ENCODE results near the gene MRPS30. TPM values are rescaled to one million over a fixed set of nuclear protein-coding genes. Genes with fewer than 3 reads are reported as not detected.
"Not testable (repeated sequence)": the region's sequence is repeated elsewhere in the genome, so short reads cannot be mapped to it uniquely, and the experiment has no call there.

MRPS30 gene
- total RNA-seq, 1 experiment from 2014 or later: 106 TPM

DNA sequence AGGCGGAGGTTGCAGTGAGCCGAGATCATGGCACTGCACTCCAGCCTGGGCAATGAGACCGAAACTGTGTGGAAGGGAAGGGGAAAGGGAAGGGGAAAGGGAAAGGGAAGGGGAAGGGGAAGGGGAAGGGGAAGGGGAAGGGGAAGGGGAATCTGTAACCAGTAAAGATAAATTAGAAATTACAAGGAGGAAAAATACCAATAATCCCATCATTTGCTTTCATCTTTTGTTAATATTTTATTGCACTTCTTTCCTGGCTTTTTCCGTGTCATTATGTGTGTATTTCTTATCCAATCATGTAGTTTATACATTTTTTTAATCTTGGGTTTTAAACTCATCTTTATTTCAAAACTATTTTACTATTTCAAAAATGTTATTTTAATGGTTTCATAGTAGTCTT, 29.6 kb upstream of the MRPS30 start:
- intact Hi-C loops (cut with micrococcal nuclease; ENCODE audit: unreplicated experiment): loop anchor here (10.0 kb wide), 1 partner anchor 1144 kb away; no protein-coding TSS in a partner anchor
- BruUV-seq (replicated peaks): no TSS peak

DNA sequence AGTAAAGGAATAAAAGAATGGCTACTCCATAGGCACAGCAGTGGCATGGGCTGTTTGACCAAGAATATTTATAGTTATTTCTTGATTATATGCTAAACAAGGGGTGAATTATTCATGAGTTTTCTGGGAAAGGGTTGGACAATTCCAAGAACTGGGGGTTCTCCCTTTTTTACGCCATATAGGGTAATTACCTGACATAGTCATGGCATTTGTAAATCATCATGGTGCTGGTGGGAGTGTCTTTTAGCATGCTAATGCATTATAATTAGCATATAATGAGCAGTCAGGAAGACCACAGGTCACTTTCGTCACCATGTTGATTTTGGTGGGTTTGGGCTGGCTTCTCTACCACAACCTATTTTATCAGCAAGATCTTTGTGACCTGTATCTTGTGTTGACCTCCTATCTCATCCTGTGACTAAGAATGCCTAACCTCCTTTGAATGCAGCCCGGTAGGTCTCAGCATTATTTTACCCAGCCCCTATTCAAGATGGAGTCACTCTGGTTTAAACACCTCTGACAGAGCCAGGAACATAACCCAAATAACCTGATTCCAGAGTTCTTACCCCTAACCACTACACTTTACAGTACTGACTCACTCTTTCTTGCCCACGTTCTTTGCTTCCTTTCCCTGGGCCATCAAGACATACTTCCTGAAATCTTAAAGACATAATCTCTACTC, 25.0 kb upstream of the MRPS30 start:
- H2AFZ ChIP-seq: no peak overlapping the region
- H3K9me3 ChIP-seq (ENCODE audit: insufficient read depth, low read depth): no peaks in the 10 kb centered on the region
- no peaks in the 10 kb centered on the region for H3K79me2 ChIP-seq (ENCODE audit: low read depth)
- TF ChIP-seq, protein P1, sequence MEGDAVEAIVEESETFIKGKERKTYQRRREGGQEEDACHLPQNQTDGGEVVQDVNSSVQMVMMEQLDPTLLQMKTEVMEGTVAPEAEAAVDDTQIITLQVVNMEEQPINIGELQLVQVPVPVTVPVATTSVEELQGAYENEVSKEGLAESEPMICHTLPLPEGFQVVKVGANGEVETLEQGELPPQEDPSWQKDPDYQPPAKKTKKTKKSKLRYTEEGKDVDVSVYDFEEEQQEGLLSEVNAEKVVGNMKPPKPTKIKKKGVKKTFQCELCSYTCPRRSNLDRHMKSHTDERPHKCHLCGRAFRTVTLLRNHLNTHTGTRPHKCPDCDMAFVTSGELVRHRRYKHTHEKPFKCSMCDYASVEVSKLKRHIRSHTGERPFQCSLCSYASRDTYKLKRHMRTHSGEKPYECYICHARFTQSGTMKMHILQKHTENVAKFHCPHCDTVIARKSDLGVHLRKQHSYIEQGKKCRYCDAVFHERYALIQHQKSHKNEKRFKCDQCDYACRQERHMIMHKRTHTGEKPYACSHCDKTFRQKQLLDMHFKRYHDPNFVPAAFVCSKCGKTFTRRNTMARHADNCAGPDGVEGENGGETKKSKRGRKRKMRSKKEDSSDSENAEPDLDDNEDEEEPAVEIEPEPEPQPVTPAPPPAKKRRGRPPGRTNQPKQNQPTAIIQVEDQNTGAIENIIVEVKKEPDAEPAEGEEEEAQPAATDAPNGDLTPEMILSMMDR (conservative IDR thresholded peaks at IDR 0.05): no peak
- no peak for TF ChIP-seq EZH2 (IDR thresholded peaks at IDR 0.05; ENCODE audit: low read depth)
- intact Hi-C loops (cut with micrococcal nuclease; ENCODE audit: unreplicated experiment): no loop called here
- no peak overlapping the region for H3K4me2 ChIP-seq
- CTCF ChIA-PET: no interaction called here
- no peaks in the 10 kb centered on the region for H3F3A ChIP-seq (ENCODE audit: insufficient read depth, low read depth)
- 0 out of 2 replicates have a peak, but pooled peaks cover under 1% of the 10 kb centered on the region for H3K4me1 ChIP-seq (replicated peaks; ENCODE audit: insufficient read depth)
- no peak overlapping the region for H3K4me3 ChIP-seq
- no peaks in the 10 kb centered on the region for H3K27me3 ChIP-seq (ENCODE audit: insufficient read depth, low read depth)
- no peak for DNase-seq
- H3K36me3 ChIP-seq (ENCODE audit: low read depth): no peaks in the 10 kb centered on the region
- no peaks in the 10 kb centered on the region for H4K20me1 ChIP-seq (ENCODE audit: insufficient read depth)
- 0 out of 2 replicates have a peak, but pooled peaks cover 4% of the 10 kb centered on the region for H3K9me2 ChIP-seq (ENCODE audit: insufficient read depth)
- BruUV-seq (replicated peaks): no TSS peak
- H3K27ac ChIP-seq: no peak overlapping the region
- POLR2A ChIA-PET (ENCODE audit: unreplicated experiment): no interaction called here

More for the DNA sequence above, 29.6 kb upstream of the MRPS30 start:
- H3K36me3 ChIP-seq (ENCODE audit: low read depth): no peaks in the 10 kb centered on the region
- H4K20me1 ChIP-seq (ENCODE audit: insufficient read depth): no peaks in the 10 kb centered on the region
- H3K79me2 ChIP-seq (ENCODE audit: low read depth): no peaks in the 10 kb centered on the region
- POLR2A ChIA-PET (ENCODE audit: unreplicated experiment): no interaction called here
- DNase-seq: no peak
- H2AFZ ChIP-seq: no peak overlapping the region
- H3K9me2 ChIP-seq (ENCODE audit: insufficient read depth): 0 out of 2 replicates have a peak, but pooled peaks cover 4% of the 10 kb centered on the region
- no peaks in the 10 kb centered on the region for H3K27me3 ChIP-seq (ENCODE audit: insufficient read depth, low read depth)
- H3F3A ChIP-seq (ENCODE audit: insufficient read depth, low read depth): no peaks in the 10 kb centered on the region
- no peak overlapping the region for H3K4me3 ChIP-seq
- H3K4me2 ChIP-seq: no peak overlapping the region
- TF ChIP-seq EZH2 (IDR thresholded peaks at IDR 0.05; ENCODE audit: low read depth): no peak
- TF ChIP-seq, protein P1 (conservative IDR thresholded peaks at IDR 0.05): no peak
- H3K4me1 ChIP-seq (replicated peaks; ENCODE audit: insufficient read depth): no peaks in the 10 kb centered on the region
- no peaks in the 10 kb centered on the region for H3K9me3 ChIP-seq (ENCODE audit: insufficient read depth, low read depth)
- CTCF ChIA-PET: no interaction called here
- no peak overlapping the region for H3K27ac ChIP-seq

DNA sequence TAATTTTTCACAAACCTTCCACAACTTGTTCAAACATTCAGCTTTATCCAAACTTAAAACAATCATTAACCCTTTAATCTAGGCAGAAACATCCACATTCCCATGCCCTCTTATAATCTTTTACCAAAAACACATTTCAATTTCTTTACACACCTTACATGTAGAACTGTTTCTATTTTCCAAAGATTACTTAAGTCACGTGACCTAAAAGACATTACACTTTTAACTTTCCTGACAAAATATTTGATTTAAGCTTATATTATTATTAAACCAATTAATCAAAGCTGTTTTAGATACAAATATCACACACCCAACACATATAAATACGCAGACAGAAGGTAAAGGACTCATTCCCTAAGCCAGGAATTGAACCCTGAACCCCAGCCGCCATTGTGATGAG, 21.0 kb upstream of the MRPS30 start:
- Histone ChIP-seq H3K4me3 (no peak overlapping the region), H2AFZ (no peak overlapping the region), H3K27me3 (ENCODE audit: insufficient read depth, low read depth) (no peaks in the 10 kb centered on the region), H3K9me2 (ENCODE audit: insufficient read depth) (no peaks in the 10 kb centered on the region), H3K9me3 (ENCODE audit: insufficient read depth, low read depth) (no peaks in the 10 kb centered on the region), H4K20me1 (ENCODE audit: insufficient read depth) (no peaks in the 10 kb centered on the region), H3K4me1 (replicated peaks; ENCODE audit: insufficient read depth) (peaks cover 12% of the 10 kb centered on the region), H3K4me2 (no peak overlapping the region), H3K36me3 (ENCODE audit: low read depth) (no peaks in the 10 kb centered on the region), H3F3A (ENCODE audit: insufficient read depth, low read depth) (no peaks in the 10 kb centered on the region), H3K27ac (no peak overlapping the region), H3K79me2 (ENCODE audit: low read depth) (no peaks in the 10 kb centered on the region)
- no peak for DNase-seq
- intact Hi-C loops (cut with micrococcal nuclease; ENCODE audit: unreplicated experiment): no loop called here
- TF ChIP-seq, protein P1 (conservative IDR thresholded peaks at IDR 0.05): no peak
- no peak for TF ChIP-seq EZH2 (IDR thresholded peaks at IDR 0.05; ENCODE audit: low read depth)
- ChIA-PET CTCF (no interaction called here), POLR2A (ENCODE audit: unreplicated experiment) (no interaction called here)
- no TSS peak for BruUV-seq (replicated peaks)

GRCh38 chr5:44789372-44789995, 19.3 kb upstream of the MRPS30 start:
- Histone ChIP-seq H3K27ac (peak overlapping the region; percentile 27), H2AFZ (peak overlapping the region; percentile 31; the same call in 1 of the 2 replicates), H3K4me1 (replicated peaks; ENCODE audit: insufficient read depth) (peaks cover 12% of the 10 kb centered on the region), H3K4me2 (peak overlapping the region; percentile 58)
- DNase-seq: peak; percentile 71 to 76
- intact Hi-C loops (cut with micrococcal nuclease; ENCODE audit: unreplicated experiment): loop anchor here (1.0 kb wide), 1 partner anchor 19 kb away; the partner anchor contains the start of gene MRPS30
- H3K27me3 ChIP-seq (ENCODE audit: insufficient read depth, low read depth); H3K9me3 ChIP-seq (ENCODE audit: insufficient read depth, low read depth); H3K9me2 ChIP-seq (ENCODE audit: insufficient read depth); H3K36me3 ChIP-seq (ENCODE audit: low read depth); H3F3A ChIP-seq (ENCODE audit: insufficient read depth, low read depth); CTCF ChIA-PET; H3K4me3 ChIP-seq; H4K20me1 ChIP-seq (ENCODE audit: insufficient read depth); H3K79me2 ChIP-seq (ENCODE audit: low read depth): not testable (repeated sequence)
- BruUV-seq (replicated peaks): TSS peak; percentile 81
- POLR2A ChIA-PET (ENCODE audit: unreplicated experiment): interaction anchor here (0.5 to 0.6 kb wide), 4 partner anchors 25 to 1158 kb away, joined by 4 to 7 read pairs (median 5); no protein-coding TSS in a partner anchor

DNA sequence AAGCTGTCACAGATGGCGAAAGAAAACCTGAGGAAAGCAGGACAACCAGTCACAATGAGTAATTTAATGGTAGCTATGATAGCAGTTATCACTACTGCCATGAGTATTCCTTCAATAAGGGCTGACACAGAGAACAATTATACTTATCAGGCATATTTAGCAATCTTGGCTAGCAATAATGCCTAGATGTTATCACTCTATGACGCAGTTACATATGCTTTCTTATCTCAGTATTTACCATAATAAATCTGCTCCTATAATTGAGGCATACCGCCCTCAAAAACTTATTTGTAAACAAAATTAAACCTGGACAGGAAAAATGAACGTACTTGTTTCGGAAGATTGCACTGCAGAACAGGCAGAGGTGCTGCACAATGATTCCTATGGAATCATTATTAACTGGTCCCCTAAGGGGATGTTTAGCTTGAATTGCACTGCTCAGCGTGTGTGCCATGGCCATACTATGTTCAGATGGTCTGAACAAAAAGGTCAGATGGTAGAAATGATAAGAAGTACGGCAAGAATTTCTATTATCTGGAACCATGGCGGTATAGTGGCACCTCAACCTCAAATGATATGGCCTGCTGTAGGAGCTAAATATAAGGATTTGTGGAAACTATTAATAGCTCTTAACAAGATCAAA, 16.6 kb upstream of the MRPS30 start:
- H3K79me2 ChIP-seq (ENCODE audit: low read depth); CTCF ChIA-PET; intact Hi-C loops (cut with micrococcal nuclease; ENCODE audit: unreplicated experiment); H3K27me3 ChIP-seq (ENCODE audit: insufficient read depth, low read depth); H4K20me1 ChIP-seq (ENCODE audit: insufficient read depth); H3K27ac ChIP-seq; DNase-seq; H3K4me2 ChIP-seq; H3K9me3 ChIP-seq (ENCODE audit: insufficient read depth, low read depth); H3K4me3 ChIP-seq; H3F3A ChIP-seq (ENCODE audit: insufficient read depth, low read depth); POLR2A ChIA-PET (ENCODE audit: unreplicated experiment); H3K36me3 ChIP-seq (ENCODE audit: low read depth); H3K9me2 ChIP-seq (ENCODE audit: insufficient read depth); BruUV-seq (replicated peaks); H2AFZ ChIP-seq: not testable (repeated sequence)
- H3K4me1 ChIP-seq (replicated peaks; ENCODE audit: insufficient read depth): peaks cover 12% of the 10 kb centered on the region
